Gastrocnemius medialis (tissue), 4 donors: Measurements from ENCODE around the gene CHP2.
"Not testable (repeated sequence)": the region's sequence is repeated elsewhere in the genome, so short reads cannot be mapped to it uniquely, and the experiment has no call there.

Source experiments
- CTCF ChIP-seq, 5 experiments: fragments of 450-650 bp in 3 of 5; fragments of 200-600 bp in 2 of 5; sonication (generic) in 2 of 5; IDR thresholded peaks in 4 of 5; conservative IDR thresholded peaks in 1 of 5; 1 replicate in 4 of 5; 2 replicates in 1 of 5; pipeline ENCODE4 v1.5.1; 2016 to 2019; ENCODE audit warnings: antibody characterized with exemption in 5 of 5, mild to moderate bottlenecking in 3 of 5, moderate library complexity in 3 of 5
- POLR2A ChIP-seq, 2 donors: fragments of 450-650 bp; IDR thresholded peaks; one replicate each; pipeline ENCODE4 v1.6.1; 2017; ENCODE audit warnings: antibody characterized with exemption in 2 of 2, mild to moderate bottlenecking in 2 of 2, moderate library complexity in 2 of 2

- not testable (repeated sequence) for TF ChIP-seq CTCF (IDR thresholded peaks at IDR 0.05 in 4 of 5, conservative IDR thresholded peaks at IDR 0.05 in 1 of 5); POLR2A (IDR thresholded peaks at IDR 0.05)
Measured at GRCh38 chr16:23751053-23751452, 3.8 kb upstream of the CHP2 start.
